Right renal pelvis (tissue), 4 donors: ENCODE results near the gene CEACAM8. TPM values are rescaled to one million over a fixed set of nuclear protein-coding genes. Genes with fewer than 3 reads are reported as not detected.
A peak's percentile ranks its signal among the peaks of the same experiment; 100 is the strongest.
"Not testable (repeated sequence)": the region's sequence is repeated elsewhere in the genome, so short reads cannot be mapped to it uniquely, and the experiment has no call there.

ENCODE experiments used
- DNase-seq, 4 donors: peaks; one replicate each; pipeline ENCODE4 v3.0.0-alpha.2; 2013; ENCODE audit warnings: low read depth in 4 of 4, low spot score in 3 of 4, missing footprints in 1 of 4
- polyA plus RNA-seq, 4 donors: library from polyadenylated mRNA; unstranded; fragments of 120-200 nt; gene quantifications; one replicate each; pipeline ENCODE4 v1.2.1, GENCODE V29; 2013; ENCODE audit not compliant: insufficient read length in 4 of 4

The CEACAM8 gene
- under 1 TPM in 3 of 4 donors, not detected in 1; 0.08 to 0.21 (median 0.17) TPM for polyA plus RNA-seq

DNA sequence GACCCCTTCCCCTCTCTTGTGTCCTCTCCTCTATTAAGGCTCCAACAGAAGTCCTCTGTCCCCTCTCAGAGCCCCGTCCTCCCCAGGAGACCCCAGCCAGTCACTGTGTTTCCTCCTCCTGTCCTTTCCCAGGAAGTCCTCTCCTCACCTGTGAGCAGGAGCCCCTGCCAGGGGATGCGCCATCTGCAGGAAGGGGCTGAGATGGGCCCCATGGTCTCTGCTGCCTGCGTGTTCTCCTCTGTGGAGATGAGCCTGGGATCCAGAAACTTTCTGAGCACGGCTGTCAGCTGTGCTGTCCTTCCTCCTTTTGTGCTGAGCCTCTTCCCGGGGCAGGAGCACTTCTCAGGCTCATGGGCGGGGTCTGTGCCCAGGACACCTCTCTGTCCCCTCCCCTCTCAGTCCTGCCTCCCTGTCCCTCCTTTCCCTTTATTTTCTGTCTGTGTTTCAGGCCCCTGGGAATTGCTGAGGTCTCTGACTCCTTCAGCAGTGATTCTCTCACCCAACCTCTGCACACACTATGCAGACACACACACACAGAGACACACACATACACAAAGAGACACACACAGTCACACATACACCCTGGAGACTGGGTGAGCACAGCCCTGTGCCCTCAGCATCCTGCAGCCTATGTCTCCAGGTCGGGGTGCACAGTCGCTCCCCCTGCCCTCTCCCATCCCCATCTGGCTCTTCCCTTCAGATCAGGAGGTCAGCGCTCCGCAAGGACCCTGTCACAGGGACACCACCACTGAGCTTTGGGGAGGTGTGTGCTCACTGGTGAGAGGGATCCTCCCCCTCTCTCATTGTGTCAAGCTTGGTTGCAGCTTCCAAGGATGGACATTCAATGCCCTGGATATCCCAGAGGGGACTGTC lies at the start of gene CEACAM8:
Gene CEACAM8 (minus strand): TSS at position 308 of the 873 bp plus-strand sequence. CDS start 96 bp downstream, at position 212.
- DNase-seq, result no peak

- DNase-seq, result not testable (repeated sequence)
Observed at GRCh38 chr19:42639324-42640092, 44.8 kb upstream of the CEACAM8 start.

DNA sequence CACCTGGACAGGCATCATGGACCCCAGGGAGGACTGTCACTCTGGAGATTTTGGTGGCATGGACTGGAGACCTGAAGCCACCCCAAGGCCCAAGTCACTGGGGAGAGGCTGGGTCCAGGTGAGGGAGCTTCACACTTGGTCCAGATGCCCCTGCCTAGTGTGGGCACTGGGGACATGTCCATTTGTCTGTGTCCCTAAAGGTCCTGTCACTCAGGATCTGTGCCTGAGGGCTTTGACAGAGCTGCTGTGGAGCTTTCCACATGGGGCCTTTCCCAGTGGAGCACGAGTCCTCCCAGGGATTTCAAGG lies 40.5 kb upstream of the CEACAM8 start:
- DNase-seq, result no peak

- DNase-seq, result no peak
Observed at GRCh38 chr19:42634409-42635232, 39.9 kb upstream of the CEACAM8 start.

DNA sequence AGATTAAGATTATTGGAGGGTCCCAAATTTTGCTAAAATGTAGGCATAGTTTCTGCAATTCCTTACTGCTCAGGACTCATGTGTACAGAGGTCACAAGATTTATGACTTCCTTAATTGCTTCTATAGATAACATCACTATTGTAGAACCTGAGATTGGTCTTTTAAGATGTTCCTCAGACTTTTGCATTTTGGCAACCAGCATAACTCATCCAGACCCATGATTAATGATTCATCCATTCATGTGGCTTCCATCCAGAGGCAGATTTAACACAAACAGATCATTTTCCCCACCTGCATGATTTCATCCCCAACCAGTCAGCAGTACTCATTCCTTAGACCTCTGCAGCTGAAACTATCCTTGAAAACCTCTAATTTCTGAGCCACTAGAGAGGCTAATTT lies 34.5 kb upstream of the CEACAM8 start:
- no peak for DNase-seq

DNA sequence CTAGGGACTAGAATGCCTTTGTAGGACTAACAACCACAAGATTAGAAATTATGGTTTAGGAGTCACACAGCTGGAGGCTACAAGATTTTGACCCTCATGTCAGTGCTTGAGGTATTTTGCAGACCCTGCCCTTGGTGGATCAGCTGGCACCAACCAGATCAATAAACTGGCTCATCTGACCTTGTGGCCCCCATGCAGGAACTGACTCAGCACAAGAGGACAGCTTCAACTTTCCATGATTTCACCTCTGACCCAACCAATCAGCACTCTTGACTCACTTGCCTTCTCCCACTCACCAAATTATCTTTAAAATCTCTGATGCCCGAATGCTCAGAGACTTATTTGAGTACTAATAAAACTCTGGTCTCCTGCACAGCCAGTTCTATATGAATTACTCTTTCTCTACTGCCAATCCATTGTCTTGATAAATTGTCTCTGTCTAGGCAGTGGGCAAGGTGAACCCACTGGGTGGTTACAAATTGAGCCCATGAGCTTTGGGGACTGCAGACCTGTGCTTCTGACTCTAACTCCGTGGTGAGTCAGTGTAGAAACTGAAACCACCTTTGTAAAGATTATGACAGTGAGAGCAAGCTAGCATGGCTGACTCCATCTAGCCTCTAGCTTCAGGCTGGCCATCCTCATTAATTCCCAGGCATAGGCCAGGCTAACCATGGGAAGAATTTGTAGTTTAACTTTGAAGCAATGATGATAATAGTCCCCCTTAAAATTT lies 33.9 kb upstream of the CEACAM8 start:
- DNase-seq, result no peak

GRCh38 chr19:42627916-42628315 lies 33.2 kb upstream of the CEACAM8 start:
- no peak for DNase-seq

DNA sequence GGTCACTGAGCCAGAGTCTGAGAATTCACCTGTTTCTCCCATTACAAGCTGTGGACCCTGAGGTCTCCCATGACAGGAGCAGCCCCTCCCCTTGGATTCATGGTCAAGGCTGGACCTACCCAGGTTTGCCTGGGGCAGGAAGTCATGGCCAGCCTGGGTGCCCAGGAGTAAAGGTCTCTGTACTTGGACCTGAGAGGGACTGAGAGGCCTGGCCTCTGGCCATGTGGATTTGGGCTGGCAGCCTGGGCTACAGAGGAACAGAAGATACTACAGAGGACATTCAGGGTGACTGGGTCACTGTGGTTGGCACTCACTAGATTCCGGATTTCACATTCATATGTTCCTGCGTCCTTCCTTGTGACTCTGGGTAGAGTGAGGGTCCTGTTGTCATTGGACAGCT lies 31.5 kb upstream of the CEACAM8 start:
- DNase-seq, result no peak

- DNase-seq, result no peak
Observed at GRCh38 chr19:42619271-42619670, 24.5 kb upstream of the CEACAM8 start.

GRCh38 chr19:42613666-42614065 lies 18.9 kb upstream of the CEACAM8 start:
- no peak for DNase-seq

DNA sequence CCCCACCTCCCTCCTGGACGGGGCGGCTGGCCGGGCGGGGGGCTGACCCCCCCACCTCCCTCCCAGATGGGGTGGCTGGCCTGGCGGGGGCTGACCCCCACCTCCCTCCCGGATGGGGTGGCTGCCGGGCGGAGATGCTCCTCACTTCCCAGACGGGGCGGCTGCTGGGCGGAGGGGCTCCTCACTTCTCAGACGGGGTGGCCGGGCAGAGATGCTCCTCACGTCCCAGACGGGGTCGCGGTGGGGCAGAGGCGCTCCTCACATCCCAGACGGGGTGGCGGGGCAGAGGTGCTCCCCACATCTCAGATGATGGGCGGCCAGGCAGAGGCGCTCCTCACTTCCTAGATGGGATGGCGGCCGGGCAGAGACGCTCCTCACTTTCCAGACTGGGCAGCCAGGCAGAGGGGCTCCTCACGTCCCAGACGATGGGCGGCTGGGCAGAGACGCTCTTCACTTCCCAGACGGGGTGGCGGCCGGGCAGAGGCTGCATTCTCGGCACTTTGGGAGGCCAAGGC lies 15.7 kb upstream of the CEACAM8 start:
- DNase-seq, result not testable (repeated sequence)

DNA sequence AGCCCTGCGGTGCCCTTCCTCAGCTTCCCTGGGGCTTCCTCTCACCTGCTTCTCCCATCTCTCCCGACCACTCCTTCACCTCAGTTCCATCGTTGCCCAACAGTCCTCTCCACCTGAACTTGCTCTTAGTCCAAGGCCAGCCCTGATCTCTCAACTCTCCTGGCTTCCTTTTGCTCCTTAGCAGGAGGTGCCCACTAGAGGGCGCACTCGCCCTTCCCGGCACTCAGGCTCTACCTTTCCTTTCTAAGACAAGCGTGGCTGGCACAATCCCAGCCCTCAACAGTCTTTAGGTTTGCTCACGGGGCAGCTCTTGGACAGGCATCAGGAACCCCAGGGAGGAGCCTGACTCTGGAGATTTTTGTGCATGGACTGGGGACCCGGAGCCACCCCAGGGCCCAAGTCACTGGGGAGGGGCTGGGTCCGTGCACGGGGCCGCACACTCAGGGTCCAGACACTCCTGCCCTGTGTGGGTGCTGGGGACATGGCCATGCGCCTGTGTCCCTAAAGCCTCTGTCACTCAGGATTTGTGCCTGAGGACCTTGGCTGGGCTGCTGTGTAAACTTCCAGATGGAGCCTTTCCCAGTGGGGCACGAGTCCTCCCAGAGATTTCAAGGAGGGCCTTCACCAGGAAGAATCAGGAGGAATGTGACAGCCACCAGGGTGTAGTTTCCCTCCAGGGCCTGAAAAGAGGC lies 12.1 kb upstream of the CEACAM8 start:
- DNase-seq, result peak in 2 of 4 donors; percentile 12 to 15

DNA sequence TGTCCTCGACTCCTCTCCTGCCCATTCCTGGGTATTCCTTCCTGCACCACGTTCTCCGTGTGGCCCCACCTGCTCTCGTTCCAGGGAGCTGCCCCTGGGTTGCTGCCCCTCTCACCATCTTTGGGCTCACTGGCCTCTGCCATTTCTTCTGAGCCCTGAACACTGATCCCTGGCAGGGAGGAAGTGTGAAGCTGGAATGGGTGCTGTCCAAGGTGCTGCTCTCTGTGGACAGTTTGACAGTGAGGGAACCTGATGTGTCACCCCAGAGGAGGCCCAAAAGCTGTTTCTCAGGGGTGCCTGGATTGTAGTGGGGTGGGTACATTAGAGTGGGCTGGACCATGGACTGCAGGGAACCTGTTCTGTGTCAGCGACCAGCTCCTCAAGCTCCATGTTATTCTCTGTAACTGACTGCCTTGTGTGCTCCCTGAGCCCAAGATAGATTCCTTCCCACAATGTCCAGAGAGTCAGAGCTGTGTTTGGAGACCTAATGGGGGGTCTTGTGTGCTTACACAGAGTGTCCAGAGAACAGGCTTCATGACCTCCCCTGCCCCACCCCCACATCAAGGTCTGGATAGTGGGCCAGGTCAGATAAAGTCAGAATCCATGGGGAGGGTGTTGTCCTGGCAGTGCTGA lies 7.2 kb upstream of the CEACAM8 start:
- peak in 3 of 4 donors; percentile 8 to 29 (median 13) for DNase-seq

DNA sequence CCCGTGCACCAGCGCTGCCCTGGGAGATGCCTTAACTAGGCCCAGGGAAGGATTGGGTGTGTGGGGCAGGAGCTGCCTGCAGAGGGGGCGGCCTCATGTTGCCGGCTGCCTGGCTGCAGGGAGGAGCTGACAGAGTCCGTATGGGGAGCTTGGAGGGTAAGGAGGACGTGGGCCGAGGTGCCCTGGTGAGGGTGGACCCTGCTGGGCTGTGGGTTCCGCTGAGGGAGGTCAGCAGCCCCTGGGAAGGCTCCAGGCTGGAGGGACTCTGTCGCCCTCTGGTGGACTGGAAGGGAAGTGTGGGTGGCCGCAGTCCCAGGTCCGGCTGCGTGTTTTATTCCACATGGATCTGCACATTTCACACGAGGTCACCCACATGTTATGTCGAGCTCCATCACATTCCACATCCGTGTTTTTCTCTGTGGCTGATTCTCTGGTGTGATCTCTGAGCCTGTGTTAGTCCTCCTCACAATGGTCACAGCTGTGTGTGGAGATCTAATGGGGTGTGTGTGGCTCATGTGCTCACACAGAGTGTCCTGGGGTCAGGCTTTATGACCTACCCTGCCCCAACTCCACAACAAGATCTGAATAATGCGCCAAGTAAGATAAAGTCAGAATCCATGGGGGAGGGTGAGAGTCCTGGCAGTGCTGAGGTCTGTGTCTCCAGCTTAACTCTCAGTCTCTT lies 1.8 kb upstream of the CEACAM8 start:
- DNase-seq, result peak in 1 of 4 donors; percentile 7

GRCh38 chr19:42595550-42596172 lies 937 bp upstream of the CEACAM8 start:
- no peak for DNase-seq

GRCh38 chr19:42589792-42590191 lies 4.9 kb downstream of the CEACAM8 start:
- no peak for DNase-seq

DNA sequence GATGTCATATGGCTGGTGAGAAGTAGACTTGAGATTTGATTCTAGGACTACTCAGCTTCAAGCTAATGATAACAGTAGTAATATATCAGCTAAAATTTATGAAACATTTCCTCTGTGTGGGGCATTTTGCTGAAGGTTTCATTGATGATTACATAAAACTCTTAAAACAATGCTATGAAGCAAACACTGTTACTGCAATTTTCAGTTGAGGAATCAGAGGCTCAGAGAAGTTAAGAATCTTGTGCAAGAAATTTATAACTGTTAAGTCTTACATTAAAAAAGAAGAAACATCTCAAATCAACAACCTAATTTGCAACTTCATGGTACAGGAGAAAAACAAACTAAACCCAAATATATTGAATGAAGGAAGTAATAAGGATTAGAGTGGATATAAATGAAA lies 10.3 kb downstream of the CEACAM8 start:
- DNase-seq, result no peak

DNA sequence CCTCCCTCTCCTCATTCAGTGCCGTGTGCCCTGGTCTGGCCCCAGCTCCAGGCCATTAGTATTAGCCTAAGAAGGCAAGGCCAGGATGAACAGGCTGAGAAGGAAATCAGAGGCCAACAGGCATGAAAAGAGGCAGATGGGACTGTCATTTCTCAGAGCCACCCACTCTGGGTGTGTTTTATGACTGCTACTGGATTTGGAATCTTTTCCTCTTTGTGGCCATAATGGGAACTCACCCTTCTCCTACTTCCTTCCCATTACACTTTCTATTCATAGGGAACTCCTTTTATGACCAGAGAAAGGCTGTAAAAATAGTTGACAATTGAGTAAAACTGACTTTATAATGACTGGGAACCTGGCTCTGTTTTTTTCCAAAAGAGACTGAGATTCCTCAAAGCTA lies 17.7 kb downstream of the CEACAM8 start:
- no peak for DNase-seq
